GM10248 (cell line): ENCODE measurements around the gene CLPTM1L.

Experiments
- CTCF ChIA-PET: fragments of 300-600 bp; sonication (Branson Sonifier 250); formaldehyde crosslinking; extraction: SDS; loops from one replicate; lab custom pipeline; 2021; ENCODE audit warnings: antibody characterized with exemption; lab: Yijun Ruan, JAX
- POLR2A ChIA-PET: fragments of 350-650 bp; sonication (Branson Sonifier 250); formaldehyde crosslinking; extraction: SDS; loops from one replicate; lab custom pipeline; 2020; ENCODE audit warnings: antibody characterized with exemption; lab: Yijun Ruan, JAX
- DNase-seq: peaks from one replicate; pipeline ENCODE4 v3.0.0; 2012; ENCODE audit errors: extremely low spot score
- TF ChIP-seq, protein P1 (sequence below): IDR thresholded peaks from 2 replicates; pipeline ENCODE4 v1.5.1; 2012; ENCODE audit warnings: mild to moderate bottlenecking, low read depth; ENCODE audit errors: extremely low read depth, missing control alignments, control extremely low read depth

CLPTM1L gene

DNA sequence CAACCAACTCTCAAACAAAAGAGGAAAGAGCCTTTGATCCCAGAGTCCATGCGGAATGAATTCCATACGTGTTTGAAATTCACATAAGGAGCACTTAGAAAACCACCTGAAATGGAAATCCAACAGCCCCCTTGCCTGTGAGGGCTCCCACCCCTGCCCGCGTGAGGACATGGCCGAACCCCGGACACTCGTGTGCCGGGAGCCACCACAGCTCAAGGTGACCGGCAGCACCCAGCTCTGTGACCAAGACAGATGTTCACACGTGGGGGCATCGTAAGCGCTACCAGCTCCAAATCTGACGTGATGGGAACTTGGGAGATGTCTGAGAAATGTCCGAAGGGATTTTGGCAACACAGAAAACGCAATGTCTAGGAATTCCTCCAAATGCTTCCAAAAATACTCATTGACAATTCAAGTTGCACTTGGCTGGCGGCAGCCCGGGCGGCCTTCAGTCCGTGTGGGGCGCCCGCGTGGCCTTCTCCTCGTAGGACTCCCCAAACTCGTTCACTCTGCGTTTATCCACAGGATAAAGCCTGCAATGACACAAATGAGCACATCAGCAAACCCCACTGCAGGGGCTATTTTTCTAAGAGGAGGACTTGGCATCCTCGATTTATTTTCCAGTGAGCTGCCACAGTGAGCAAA lies 26.9 kb downstream of the CLPTM1L start:
- TF ChIP-seq, protein P1, sequence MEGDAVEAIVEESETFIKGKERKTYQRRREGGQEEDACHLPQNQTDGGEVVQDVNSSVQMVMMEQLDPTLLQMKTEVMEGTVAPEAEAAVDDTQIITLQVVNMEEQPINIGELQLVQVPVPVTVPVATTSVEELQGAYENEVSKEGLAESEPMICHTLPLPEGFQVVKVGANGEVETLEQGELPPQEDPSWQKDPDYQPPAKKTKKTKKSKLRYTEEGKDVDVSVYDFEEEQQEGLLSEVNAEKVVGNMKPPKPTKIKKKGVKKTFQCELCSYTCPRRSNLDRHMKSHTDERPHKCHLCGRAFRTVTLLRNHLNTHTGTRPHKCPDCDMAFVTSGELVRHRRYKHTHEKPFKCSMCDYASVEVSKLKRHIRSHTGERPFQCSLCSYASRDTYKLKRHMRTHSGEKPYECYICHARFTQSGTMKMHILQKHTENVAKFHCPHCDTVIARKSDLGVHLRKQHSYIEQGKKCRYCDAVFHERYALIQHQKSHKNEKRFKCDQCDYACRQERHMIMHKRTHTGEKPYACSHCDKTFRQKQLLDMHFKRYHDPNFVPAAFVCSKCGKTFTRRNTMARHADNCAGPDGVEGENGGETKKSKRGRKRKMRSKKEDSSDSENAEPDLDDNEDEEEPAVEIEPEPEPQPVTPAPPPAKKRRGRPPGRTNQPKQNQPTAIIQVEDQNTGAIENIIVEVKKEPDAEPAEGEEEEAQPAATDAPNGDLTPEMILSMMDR: no peak
- ChIA-PET POLR2A (no interaction called here), CTCF (interaction anchor here (0.7 to 1.5 kb wide), 4 partner anchors 8 to 36 kb away, joined by 3 to 7 read pairs (median 4); no protein-coding TSS in a partner anchor)
- DNase-seq: no peak

DNA sequence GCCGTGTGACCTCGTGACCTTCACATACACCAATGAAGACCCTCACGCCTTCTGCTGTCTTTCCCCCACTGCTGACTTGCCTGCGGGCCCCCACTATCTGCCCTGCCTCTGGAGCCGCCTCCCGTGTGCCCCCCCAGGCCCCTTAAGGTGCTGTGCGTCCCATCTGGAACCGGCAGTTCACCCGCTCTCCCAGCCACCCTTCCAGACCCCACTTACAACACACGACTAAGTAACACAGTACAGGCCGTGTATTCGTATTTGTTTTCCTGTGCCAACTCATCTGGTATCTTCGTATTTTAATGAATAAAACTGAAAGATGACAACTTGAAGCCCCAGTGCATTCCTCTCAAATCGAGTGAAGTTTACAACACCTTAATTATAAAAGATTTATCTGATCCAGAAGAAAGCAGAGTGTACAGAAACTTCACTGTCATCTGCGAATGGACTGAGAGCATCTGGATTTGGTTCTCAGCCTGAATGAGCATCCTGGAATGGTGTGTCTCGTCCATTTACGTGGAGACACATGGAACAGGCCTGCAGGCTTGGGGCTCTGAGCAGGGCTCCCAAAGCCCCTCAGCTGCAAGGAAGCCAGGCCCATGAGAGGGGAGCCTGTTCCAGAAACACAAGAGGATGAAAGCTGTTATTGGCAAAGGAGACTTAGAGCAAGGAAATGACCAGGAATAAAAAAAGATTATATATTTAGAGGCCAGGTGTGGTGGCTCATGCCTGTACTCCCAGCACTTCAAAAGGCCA lies 28.1 kb downstream of the CLPTM1L start:
- TF ChIP-seq, protein P1: no peak
- POLR2A ChIA-PET: no interaction called here
- CTCF ChIA-PET: interaction anchor here (1.1 to 1.5 kb wide), 3 partner anchors 10 to 38 kb away, joined by 3 to 7 read pairs (median 4); no protein-coding TSS in a partner anchor
- DNase-seq: no peak

DNA sequence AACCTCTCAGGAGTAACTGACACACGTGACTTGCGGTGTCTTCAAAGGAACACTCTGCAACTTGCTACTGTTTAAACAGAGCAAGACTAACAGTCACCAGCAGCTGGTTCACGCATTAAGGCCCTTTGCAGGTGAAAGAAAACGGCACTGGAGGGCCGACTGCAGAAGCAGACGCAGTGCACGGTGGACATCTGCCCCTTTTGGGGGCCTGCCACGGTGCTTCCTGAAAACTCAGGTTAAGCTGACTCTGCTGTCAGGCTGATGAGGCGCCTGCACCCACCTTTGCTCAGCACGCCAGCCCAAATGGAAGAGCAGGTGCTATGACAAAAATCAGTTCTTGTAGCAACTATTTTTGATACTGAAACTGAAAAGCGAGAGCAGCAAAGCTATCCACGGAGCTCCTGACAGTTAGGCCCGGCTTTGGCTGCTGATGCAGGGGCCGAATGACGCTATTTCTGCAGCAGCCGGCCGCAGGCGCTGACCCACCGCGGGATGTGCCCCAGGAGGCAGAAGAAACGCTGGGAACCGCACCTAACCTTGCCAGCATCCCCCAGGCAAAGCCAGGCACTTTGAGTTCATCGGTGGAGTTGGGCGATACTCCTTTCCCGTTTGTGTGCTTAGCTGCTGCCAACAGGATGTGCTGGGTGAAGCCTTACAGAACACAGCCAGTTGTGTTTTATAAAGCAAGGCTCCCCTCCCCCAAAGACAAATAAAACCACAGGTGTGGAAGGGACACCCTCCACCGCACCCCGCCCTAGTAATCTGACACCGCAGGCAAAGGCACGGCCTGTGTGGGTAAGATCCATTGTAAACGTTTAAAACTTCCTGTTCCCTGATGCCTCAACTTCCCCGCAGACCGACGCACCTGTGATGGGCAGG lies 29.0 kb downstream of the CLPTM1L start:
- TF ChIP-seq, protein P1: no peak
- POLR2A ChIA-PET: interaction anchor here (0.7 kb wide), 1 partner anchor 28 kb away, joined by 3 read pairs; no protein-coding TSS in a partner anchor
- DNase-seq: peak; percentile 85
- CTCF ChIA-PET: interaction anchor here (1.2 to 1.4 kb wide), 2 partner anchors 12 to 14 kb away, joined by 3 to 5 read pairs; no protein-coding TSS in a partner anchor

DNA sequence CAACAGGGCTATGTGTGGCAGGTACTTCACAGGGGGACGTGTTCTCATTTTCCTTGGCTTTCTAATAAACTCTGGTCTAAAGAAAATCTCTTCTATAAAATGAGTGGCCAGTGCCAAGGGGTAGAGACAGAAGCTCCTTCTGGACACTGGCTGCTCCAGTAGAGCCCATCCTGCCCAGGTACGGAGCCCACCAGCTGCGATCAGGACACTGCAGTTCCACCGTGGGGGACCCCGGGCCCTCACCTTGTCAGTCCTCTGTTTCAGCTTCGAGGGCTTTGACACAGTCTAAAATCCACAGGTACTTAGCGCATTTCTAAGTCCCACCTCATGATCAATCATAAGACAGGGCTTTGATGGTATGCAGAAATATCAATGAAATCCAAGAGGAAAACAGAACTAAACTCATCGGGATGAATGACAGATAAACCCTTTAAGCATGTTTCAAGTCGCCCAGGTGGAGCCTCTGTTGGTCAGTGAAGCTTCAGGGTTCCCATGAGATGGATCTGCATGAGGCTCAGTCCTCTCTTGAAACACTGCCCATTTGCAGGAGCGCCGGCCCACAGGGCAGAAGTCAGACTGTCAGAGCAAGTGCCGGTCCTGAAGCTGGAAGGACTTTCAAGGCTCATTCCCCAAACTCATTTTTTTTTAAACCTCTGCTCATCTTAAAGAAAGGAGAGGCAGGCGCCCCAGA lies 29.7 kb downstream of the CLPTM1L start:
- TF ChIP-seq, protein P1: no peak
- POLR2A ChIA-PET: interaction anchor here (0.7 kb wide), 1 partner anchor 29 kb away, joined by 3 read pairs; no protein-coding TSS in a partner anchor
- CTCF ChIA-PET: interaction anchor here (1.0 to 1.4 kb wide), 3 partner anchors 11 to 15 kb away, joined by 3 to 5 read pairs (median 3); no protein-coding TSS in a partner anchor
- no peak for DNase-seq

DNA sequence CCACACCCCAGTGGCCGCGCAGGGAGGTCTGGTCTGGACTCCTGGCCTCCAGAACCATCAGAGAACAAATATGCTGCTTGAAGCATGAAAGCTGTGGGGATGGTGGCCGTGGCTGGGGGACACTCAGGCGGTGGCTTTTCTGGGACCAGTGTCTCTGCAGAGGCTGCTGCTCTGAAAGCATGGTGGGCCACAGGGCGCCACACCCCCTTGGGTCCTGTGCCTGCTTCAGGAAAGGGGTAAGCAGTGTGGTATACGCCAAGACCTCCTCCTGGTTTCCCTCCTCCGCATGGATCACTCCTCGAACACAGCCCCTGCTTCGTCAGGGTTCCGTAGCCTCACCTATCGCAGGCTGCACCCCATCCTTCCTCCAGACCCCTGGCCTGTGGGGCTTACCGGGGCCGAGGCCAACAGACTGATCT lies 30.3 kb downstream of the CLPTM1L start:
- TF ChIP-seq, protein P1: no peak
- CTCF ChIA-PET: interaction anchor here (1.0 to 1.4 kb wide), 2 partner anchors 12 to 14 kb away, joined by 3 read pairs; no protein-coding TSS in a partner anchor
- no peak for DNase-seq
- POLR2A ChIA-PET: no interaction called here
